Thymus (tissue), 11 donors: ENCODE data around the gene ALG9. TPM values are rescaled to one million over a fixed set of nuclear protein-coding genes. Genes with fewer than 3 reads are reported as not detected.

Source experiments
- DNase-seq, 9 donors: peaks; one replicate each; pipeline ENCODE4 v3.0.0-alpha.2; 2013; ENCODE audit warnings: low spot score in 9 of 9, low read depth in 6 of 9, missing footprints in 1 of 9
- H3K27ac ChIP-seq, 2 donors: one replicate each; pipeline ENCODE4 v1.5.1; 2013; ENCODE audit warnings: control low read depth in 1 of 2, low read depth in 1 of 2, low read length in 1 of 2, mild to moderate bottlenecking in 1 of 2, moderate library complexity in 1 of 2
- H3K27me3 ChIP-seq, 2 donors: one replicate each; pipeline ENCODE4 v1.5.1; 2013; ENCODE audit warnings: low read length in 1 of 2; ENCODE audit not compliant: control insufficient read depth in 2 of 2, insufficient read depth in 1 of 2
- H3K36me3 ChIP-seq, 2 donors: one replicate each; pipeline ENCODE4 v1.5.1; 2013; ENCODE audit warnings: low read length in 1 of 2, mild to moderate bottlenecking in 1 of 2, moderate library complexity in 1 of 2; ENCODE audit not compliant: control insufficient read depth in 2 of 2, insufficient read depth in 2 of 2
- H3K4me1 ChIP-seq, 2 donors: one replicate each; pipeline ENCODE4 v1.5.1; 2013; ENCODE audit warnings: low read length in 2 of 2; ENCODE audit not compliant: control insufficient read depth in 2 of 2, insufficient read depth in 2 of 2
- H3K4me3 ChIP-seq, 2 donors: one replicate each; pipeline ENCODE4 v1.5.1; 2013; ENCODE audit warnings: low read length in 2 of 2, control low read depth in 1 of 2, mild to moderate bottlenecking in 1 of 2
- H3K9me3 ChIP-seq, 2 donors: one replicate each; pipeline ENCODE4 v1.5.1; 2013; ENCODE audit warnings: low read length in 1 of 2, mild to moderate bottlenecking in 1 of 2; ENCODE audit not compliant: control insufficient read depth in 2 of 2, insufficient read depth in 1 of 2
- WGBS: extraction: QIAGEN DNeasy Blood & Tissue Kit; methylation state at CpG from one replicate; pipeline ENCODE4 v1.1.7; 2013; 5-methylcytosine and 5-hydroxymethylcytosine counted together
- polyA plus RNA-seq: library from polyadenylated mRNA; stranded (reverse); fragments of 200-250 nt; gene quantifications from one replicate; pipeline ENCODE4 v1.2.3, GENCODE V29; 2013
- total RNA-seq: library from RNA; stranded (reverse); fragments of 120-200 nt; gene quantifications from one replicate; pipeline ENCODE4 v1.2.4, GENCODE V29; 2013
- donor health status: healthy.

ALG9 gene
- total and polyA plus RNA-seq, 2 donors: 22.7 to 31.0 TPM

GRCh38 chr11:111870113-111870512 is 1.3 kb downstream of the ALG9 start:
- Histone ChIP-seq H3K9me3 (no peaks in the 10 kb centered on the region), H3K4me1 (peaks cover 0 to 6% of the 10 kb centered on the region in 2 donors), H3K36me3 (peaks cover 12 to 24% of the 10 kb centered on the region in 2 donors), H3K27ac (no peak overlapping the region), H3K27me3 (no peaks in the 10 kb centered on the region), H3K4me3 (peak overlapping the region in 1 of 2 donors; percentile 72)
- 97% methylated on average over 1 of the region's 1 CpG for WGBS
- DNase-seq: no peak

GRCh38 chr11:111860257-111860656 is 11.1 kb downstream of the ALG9 start:
- no peaks in the 10 kb centered on the region for H3K4me1 ChIP-seq
- no peak overlapping the region for H3K4me3 ChIP-seq
- no peak for DNase-seq
- H3K36me3 ChIP-seq: peaks cover 26 to 44% of the 10 kb centered on the region in 2 donors
- H3K9me3 ChIP-seq: no peaks in the 10 kb centered on the region
- no peak overlapping the region for H3K27ac ChIP-seq
- WGBS: 99% methylated on average over 3 of the region's 3 CpGs
- no peaks in the 10 kb centered on the region for H3K27me3 ChIP-seq

GRCh38 chr11:111855506-111855905 is 15.9 kb downstream of the ALG9 start:
- Histone ChIP-seq H3K4me3 (no peak overlapping the region), H3K27ac (no peak overlapping the region), H3K4me1 (no peaks in the 10 kb centered on the region), H3K36me3 (peaks cover 34 to 49% of the 10 kb centered on the region in 2 donors), H3K27me3 (no peaks in the 10 kb centered on the region), H3K9me3 (no peaks in the 10 kb centered on the region)
- no peak for DNase-seq

- H3K9me3 ChIP-seq: no peaks in the 10 kb centered on the region
- no peak for DNase-seq
- H3K4me3 ChIP-seq: no peak overlapping the region
- H3K27ac ChIP-seq: no peak overlapping the region
- H3K4me1 ChIP-seq: no peaks in the 10 kb centered on the region
- H3K27me3 ChIP-seq: no peaks in the 10 kb centered on the region
- WGBS: 99% methylated on average over 2 of the region's 2 CpGs
- H3K36me3 ChIP-seq: peaks cover 20 to 32% of the 10 kb centered on the region in 2 donors
Observed at GRCh38 chr11:111852103-111852502, 19.3 kb downstream of the ALG9 start.

GRCh38 chr11:111851636-111852035 is 19.7 kb downstream of the ALG9 start:
- H3K27me3 ChIP-seq: no peaks in the 10 kb centered on the region
- no peaks in the 10 kb centered on the region for H3K4me1 ChIP-seq
- DNase-seq: peak in 1 of 9 donors; percentile 10
- H3K9me3 ChIP-seq: no peaks in the 10 kb centered on the region
- no peak overlapping the region for H3K27ac ChIP-seq
- H3K36me3 ChIP-seq: peaks cover 20 to 32% of the 10 kb centered on the region in 2 donors
- H3K4me3 ChIP-seq: no peak overlapping the region

- H3K27me3 ChIP-seq: no peaks in the 10 kb centered on the region
- 99% methylated on average over 8 of the region's 8 CpGs for WGBS
- H3K36me3 ChIP-seq: peaks cover 20 to 34% of the 10 kb centered on the region in 2 donors
Observed at GRCh38 chr11:111851067-111851466, 20.3 kb downstream of the ALG9 start.

GRCh38 chr11:111849631-111850030 is 21.8 kb downstream of the ALG9 start:
- no peaks in the 10 kb centered on the region for H3K27me3 ChIP-seq
- H3K27ac ChIP-seq: no peak overlapping the region
- no peaks in the 10 kb centered on the region for H3K9me3 ChIP-seq
- no peaks in the 10 kb centered on the region for H3K4me1 ChIP-seq
- no peak for DNase-seq
- H3K36me3 ChIP-seq: peaks cover 23 to 37% of the 10 kb centered on the region in 2 donors
- WGBS: 99% methylated on average over 3 of the region's 3 CpGs
- no peak overlapping the region for H3K4me3 ChIP-seq

More at GRCh38 chr11:111851067-111851466, 20.3 kb downstream of the ALG9 start:
- Histone ChIP-seq H3K4me3 (no peak overlapping the region), H3K27ac (no peak overlapping the region), H3K4me1 (no peaks in the 10 kb centered on the region), H3K9me3 (no peaks in the 10 kb centered on the region)
- DNase-seq: no peak

- Histone ChIP-seq H3K36me3 (peaks cover 20 to 34% of the 10 kb centered on the region in 2 donors), H3K27me3 (no peaks in the 10 kb centered on the region), H3K27ac (peak overlapping the region in 1 of 2 donors; percentile 56), H3K4me1 (no peaks in the 10 kb centered on the region), H3K4me3 (no peak overlapping the region), H3K9me3 (no peaks in the 10 kb centered on the region)
- WGBS: 87% methylated on average over 1 of the region's 1 CpG
- DNase-seq: no peak
Observed at GRCh38 chr11:111846636-111847035, 24.7 kb downstream of the ALG9 start.

GRCh38 chr11:111846063-111846462 is 25.3 kb downstream of the ALG9 start:
- Histone ChIP-seq H3K27ac (peak overlapping the region in 1 of 2 donors; percentile 56), H3K27me3 (no peaks in the 10 kb centered on the region), H3K9me3 (no peaks in the 10 kb centered on the region), H3K4me1 (no peaks in the 10 kb centered on the region), H3K36me3 (peaks cover 20 to 32% of the 10 kb centered on the region in 2 donors), H3K4me3 (no peak overlapping the region)
- WGBS: 96% methylated on average over 2 of the region's 2 CpGs
- DNase-seq: no peak
